ENCODE measurements around the gene PRAMEF17. TPM values are rescaled to one million over a fixed set of nuclear protein-coding genes. Genes with fewer than 3 reads are reported as not detected.

Gene PRAMEF17, protein sequence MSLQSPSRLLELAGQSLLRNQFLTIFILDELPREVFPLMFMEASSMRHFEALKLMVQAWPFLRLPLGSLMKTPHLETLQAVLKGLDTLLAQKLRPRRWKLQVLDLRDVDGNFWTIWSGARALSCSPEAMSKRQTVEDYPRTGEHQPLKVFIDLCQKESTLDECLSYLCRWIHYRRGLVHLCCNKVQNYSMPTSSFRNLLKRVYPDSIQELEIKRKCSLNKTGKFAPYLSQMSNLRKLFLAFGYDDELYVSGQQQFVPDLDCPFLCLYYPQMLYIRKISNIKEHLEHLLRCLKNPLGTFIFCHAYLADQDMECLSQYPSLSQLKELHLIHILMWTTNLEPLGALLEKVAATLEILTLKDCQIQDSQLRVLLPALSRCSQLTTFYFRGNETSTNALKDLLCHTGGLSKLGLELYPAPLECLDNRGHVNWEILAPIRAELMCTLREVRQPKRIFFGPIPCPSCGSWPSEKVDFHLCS
- total RNA-seq = not detected in 2 replicates

GRCh38 chr1:13389332-13389731, at the start of gene PRAMEF17:
Gene PRAMEF17 (plus strand): TSS chr1:13389632. CDS start chr1:13389658, 26 bp downstream.

GRCh38 chr1:13347034-13347433, 42.4 kb upstream of the PRAMEF17 start, which contains the start of gene PRAMEF14:
Gene PRAMEF14 (minus strand): TSS chr1:13347134. CDS start chr1:13345314, 1,820 bp downstream.

GRCh38 chr1:13410150-13410549, 20.7 kb downstream of the PRAMEF17 start, which contains the start of gene PRAMEF20:
Gene PRAMEF20 (plus strand): TSS chr1:13410450. CDS start chr1:13416355, 5,905 bp downstream.

Other genes with a start within 250 kb of the PRAMEF17 start
- not detected in 2 replicates for gene PRAMEF26, start 233.6 kb upstream of the PRAMEF17 start, total RNA-seq
- not detected in 2 replicates for gene HNRNPCL4, start 224.0 kb upstream of the PRAMEF17 start, total RNA-seq
- not detected in 2 replicates for gene PRAMEF9, start 217.8 kb upstream of the PRAMEF17 start, total RNA-seq
- not detected in 2 replicates for gene PRAMEF13, start 188.2 kb upstream of the PRAMEF17 start, total RNA-seq
- gene PRAMEF18, start 163.5 kb upstream of the PRAMEF17 start, total RNA-seq = not detected in 2 replicates
- gene PRAMEF5, start 135.4 kb upstream of the PRAMEF17 start, total RNA-seq = not detected in 2 replicates
- gene PRAMEF8, start 104.5 kb upstream of the PRAMEF17 start, total RNA-seq = not detected in 2 replicates
- not detected in 2 replicates for gene PRAMEF33, start 86.1 kb upstream of the PRAMEF17 start, total RNA-seq
- not detected in 2 replicates for gene PRAMEF15, start 74.1 kb upstream of the PRAMEF17 start, total RNA-seq
- gene PRAMEF14, start 42.5 kb upstream of the PRAMEF17 start, total RNA-seq = not detected in 2 replicates
- not detected in 2 replicates for gene PRAMEF19, start 17.7 kb upstream of the PRAMEF17 start, total RNA-seq
- not detected in 2 replicates for gene PRAMEF20, start 20.8 kb downstream of the PRAMEF17 start, total RNA-seq
- gene LRRC38, start 124.4 kb downstream of the PRAMEF17 start, total RNA-seq = 1.4 TPM in 1 of 2 replicates, not detected in the other
- 0.49 and 155 TPM in 2 replicates for gene PDPN, start 194.2 kb downstream of the PRAMEF17 start, total RNA-seq

All from bladder microvascular endothelial cell (primary cell).